Right lobe of liver (tissue), 6 donors: ENCODE measurements around the gene MTFR2. TPM values are rescaled to one million over a fixed set of nuclear protein-coding genes. Genes with fewer than 3 reads are reported as not detected.
A peak's percentile ranks its signal among the peaks of the same experiment; 100 is the strongest.

ENCODE experiments used
- ATAC-seq, 4 donors: fragments of 200-7000 bp; cut with Tn5 transposase; one replicate each; pipeline ENCODE4 v1.9.1; 2020; ENCODE audit warnings: mild to moderate bottlenecking in 4 of 4, moderate library complexity in 4 of 4
- DNase-seq, 3 donors: peaks; one replicate each; pipeline ENCODE4 v3.0.0-alpha.2; 2020
- H3K27ac ChIP-seq, 3 donors: fragments of 200-600 bp; one replicate each; pipeline ENCODE4 v1.8.0; 2022
- H3K27me3 ChIP-seq, 2 donors: fragments of 200-600 bp; one replicate each; pipeline ENCODE4 v1.8.0; 2022
- H3K36me3 ChIP-seq, 4 donors: fragments of 200-600 bp; sonication (generic) in 1 of 4; one replicate each; pipeline versions ENCODE4 v1.5.1 to v1.8.0; 2017 to 2022; ENCODE audit warnings: control low read depth in 1 of 4
- H3K4me1 ChIP-seq, 4 donors: fragments of 200-600 bp; sonication (generic) in 1 of 4; one replicate each; pipeline versions ENCODE4 v1.5.1 to v1.8.0; 2017 to 2022; ENCODE audit warnings: control low read depth in 1 of 4
- H3K4me3 ChIP-seq, 3 donors: fragments of 200-600 bp; one replicate each; pipeline ENCODE4 v1.8.0; 2022
- H3K9me3 ChIP-seq, 4 donors: fragments of 200-600 bp; sonication (generic) in 1 of 4; one replicate each; pipeline versions ENCODE4 v1.5.1 to v1.8.0; 2017 to 2022; ENCODE audit warnings: control low read depth in 1 of 4
- CTCF ChIP-seq, 4 donors: fragments of 200-600 bp in 3 of 4; fragments of 450-650 bp in 1 of 4; IDR thresholded peaks; one replicate each; pipeline versions ENCODE4 v1.5.1 to v1.8.0; 2016 to 2022; ENCODE audit warnings: antibody characterized with exemption in 4 of 4, mild to moderate bottlenecking in 2 of 4
- POLR2A ChIP-seq: fragments of 450-650 bp; IDR thresholded peaks from one replicate; pipeline ENCODE4 v1.6.1; 2017; ENCODE audit warnings: antibody characterized with exemption, mild to moderate bottlenecking
- WGBS: methylation state at CpG from one replicate; pipeline ENCODE4 v1.1.6; 2018; ENCODE audit warnings: low coverage, low lambda C conversion rate; ENCODE audit not compliant: insufficient coverage; ENCODE audit errors: missing lambda C conversion rate; 5-methylcytosine and 5-hydroxymethylcytosine counted together
- intact Hi-C, 2 donors: fragments of 100-400 bp; cut with DNase I; formaldehyde crosslinking; loops; one replicate each; pipeline versions ENCODE4 v1.11.2 to v1.14.1; 2022
- long read RNA-seq: library from polyadenylated mRNA; unstranded; transcript quantifications from one replicate; pipeline ENCODE4 v2.0.0, GENCODE V29; 2019
- total RNA-seq, 6 experiments: library from RNA; depleted of rRNA in 2 of 6; stranded (reverse); fragments of >200 nt in 2 of 6; fragmentation: NEBNext Ultra II Directional in 3 of 6; extraction: Animal tissue kit (Norgen Biotek cat#: 25700) in 3 of 6; gene quantifications; one replicate each; pipeline versions ENCODE4 v1.1.0 to v1.2.4, GENCODE V29; 2016 to 2023
- donor health status: DM: no; HTN: yes; CAD: no.
- donor health status: DM: no; HTN: no; CAD: no.
- donor health status: DM: no; HTN: no; CAD: no.
- donor health status: DM: no; HTN: yes; CAD: no.
- donor health status: DM: no; HTN: yes; CAD: no.

The MTFR2 gene
- under 1 TPM in 4 of 6 experiments, not detected in 2; 0.12 to 0.68 (median 0.45) TPM for total RNA-seq
- long read RNA-seq, partial matches to known transcripts, result 0 of 1 reads
- long read RNA-seq, other reads (novel, unspliced or antisense), result 0 of 1 reads

- peak; percentile 91 to 97 (median 96) for DNase-seq
- Histone ChIP-seq H3K27ac (peak within 1 kb of the TSS in 2 of 3 donors; percentile 8 to 61), H3K9me3 (no peaks in the 10 kb centered on the region), H3K27me3 (no peaks in the 10 kb centered on the region), H3K4me3 (peak within 1 kb of the TSS; percentile 50 to 70 (median 63)), H3K4me1 (peaks cover 0 to 11% (median 0%) of the 10 kb centered on the region in 4 donors), H3K36me3 (no peaks in the 10 kb centered on the region)
- intact Hi-C loops, result no loop called here
- ATAC-seq, result peak; percentile 97 to 99 (median 98)
- TF ChIP-seq POLR2A (peak; percentile 73), CTCF (IDR thresholded peaks at IDR 0.05) (no peak)
- WGBS, result under 1% methylated on average over 28 of the region's 59 CpGs
Observed at GRCh38 chr6:136249811-136250685, at the start of gene MTFR2. TSS of gene MTFR2 (minus strand) at chr6:136250311. CDS start at chr6:136249099, 1,212 bp downstream.

- Histone ChIP-seq H3K36me3 (no peaks in the 10 kb centered on the region), H3K27me3 (no peaks in the 10 kb centered on the region), H3K4me1 (peaks cover 0 to 5% (median 0%) of the 10 kb centered on the region in 4 donors), H3K27ac (no peak overlapping the region), H3K4me3 (no peak overlapping the region), H3K9me3 (no peaks in the 10 kb centered on the region)
- ATAC-seq, result no peak
- TF ChIP-seq POLR2A (no peak), CTCF (IDR thresholded peaks at IDR 0.05) (no peak)
- DNase-seq, result no peak
- 74% methylated on average over 3 of the region's 3 CpGs for WGBS
- intact Hi-C loops, result no loop called here
Observed at GRCh38 chr6:136294621-136295020, 44.5 kb upstream of the MTFR2 start.

GRCh38 chr6:136290410-136291010 is 40.4 kb upstream of the MTFR2 start:
- intact Hi-C loops, result no loop called here
- no peaks in the 10 kb centered on the region for H3K27me3 ChIP-seq
- WGBS, result 2% methylated on average over 22 of the region's 22 CpGs
- H3K4me3 ChIP-seq, result peak overlapping the region; percentile 83 to 98 (median 91)
- ATAC-seq (peak; percentile 30 to 61 (median 42)), DNase-seq (peak; percentile 64 to 79 (median 72))
- no peaks in the 10 kb centered on the region for H3K36me3 ChIP-seq
- peak overlapping the region; percentile 99 to 100 (median 100) for H3K27ac ChIP-seq
- TF ChIP-seq CTCF (IDR thresholded peaks at IDR 0.05), result no peak
- TF ChIP-seq POLR2A, result no peak
- no peaks in the 10 kb centered on the region for H3K9me3 ChIP-seq
- peaks cover 0 to 28% (median 5%) of the 10 kb centered on the region in 4 donors for H3K4me1 ChIP-seq

- TF ChIP-seq CTCF (IDR thresholded peaks at IDR 0.05), result no peak
- peak; percentile 99 for TF ChIP-seq POLR2A
- peak; percentile 100 for DNase-seq
- Histone ChIP-seq H3K27ac (peak within 1 kb of the TSS; percentile 99 to 100 (median 100)), H3K4me3 (peak within 1 kb of the TSS; percentile 83 to 98 (median 91)), H3K36me3 (no peaks in the 10 kb centered on the region), H3K27me3 (no peaks in the 10 kb centered on the region), H3K4me1 (peaks cover 0 to 35% (median 5%) of the 10 kb centered on the region in 4 donors), H3K9me3 (no peaks in the 10 kb centered on the region)
- intact Hi-C loops, result no loop called here
- peak; percentile 90 to 95 (median 92) for ATAC-seq
- WGBS, result 0% methylated on average over 23 of the region's 60 CpGs
Observed at GRCh38 chr6:136289579-136290409, 39.7 kb upstream of the MTFR2 start, which contains the start of gene BCLAF1. TSS of gene BCLAF1 (minus strand) at chr6:136289846. CDS start at chr6:136279866, 9,980 bp downstream.
